Frontal cortex (tissue), 4 donors: ENCODE measurements around the gene USP21. TPM values are rescaled to one million over a fixed set of nuclear protein-coding genes. Genes with fewer than 3 reads are reported as not detected.
A peak's percentile ranks its signal among the peaks of the same experiment; 100 is the strongest.
"Not testable (repeated sequence)": the region's sequence is repeated elsewhere in the genome, so short reads cannot be mapped to it uniquely, and the experiment has no call there.

Experiments used
- DNase-seq, 2 donors: peaks; one replicate each; pipeline ENCODE4 v3.0.0; 2012; ENCODE audit warnings: low spot score in 2 of 2
- FAIRE-seq: peaks from 2 replicates; lab custom pipeline; 2012; peaks lifted over from hg19 to GRCh38; lab: Jason Lieb, UNC
- total RNA-seq: library from RNA; depleted of rRNA; stranded (reverse); fragments of >200 nt; gene quantifications from one replicate; pipeline ENCODE4 v1.2.3, GENCODE V29; 2014
- donor health status: control.
- donor health status: control.
- donor health status: control.

USP21 gene
- 8.2 TPM for total RNA-seq

GRCh38 chr1:161159087-161159912 lies at the start of gene USP21:
Gene USP21, plus strand, starts transcription at chr1:161159500. Its CDS starts 1,141 bp downstream, at chr1:161160641.
- FAIRE-seq (no peak), DNase-seq (peak; percentile 90 to 95)

- DNase-seq (no peak), FAIRE-seq (no peak)
These were observed 48.2 kb upstream of the USP21 start for GRCh38 chr1:161111117-161111516.

GRCh38 chr1:161111527-161111926 lies 47.8 kb upstream of the USP21 start:
- no peak for DNase-seq
- no peak for FAIRE-seq

- FAIRE-seq, result no peak
- DNase-seq, result no peak
These were observed 45.4 kb upstream of the USP21 start for GRCh38 chr1:161113915-161114314.

GRCh38 chr1:161114556-161114955 lies 44.7 kb upstream of the USP21 start:
- FAIRE-seq (no peak), DNase-seq (no peak)

GRCh38 chr1:161115132-161115711 lies 44.1 kb upstream of the USP21 start:
- DNase-seq (no peak), FAIRE-seq (no peak)

GRCh38 chr1:161115961-161116360 lies 43.3 kb upstream of the USP21 start:
- DNase-seq, FAIRE-seq: not testable (repeated sequence)

GRCh38 chr1:161117759-161118581 lies 41.3 kb upstream of the USP21 start, which contains the start of the genes NIT1 and PFDN2:
Gene NIT1, plus strand, starts transcription at chr1:161118105. Its CDS starts 72 bp downstream, at chr1:161118177.
Gene PFDN2, minus strand, starts transcription at chr1:161118037. Its CDS starts 11 bp downstream, at chr1:161118026.
- DNase-seq (peak; percentile 85 to 91), FAIRE-seq (no peak)

- FAIRE-seq (no peak), DNase-seq (peak in 1 of 2 donors; percentile 52)
These were observed 40.0 kb upstream of the USP21 start for GRCh38 chr1:161119092-161119903.

GRCh38 chr1:161121042-161121650 lies 38.2 kb upstream of the USP21 start:
- DNase-seq, result no peak
- no peak for FAIRE-seq

GRCh38 chr1:161121834-161122233 lies 37.5 kb upstream of the USP21 start:
- DNase-seq, result no peak
- FAIRE-seq, result no peak

GRCh38 chr1:161122967-161123366 lies 36.3 kb upstream of the USP21 start:
- DNase-seq, result no peak
- FAIRE-seq, result no peak

- DNase-seq (no peak), FAIRE-seq (no peak)
These were observed 31.7 kb upstream of the USP21 start for GRCh38 chr1:161127649-161128048.

- DNase-seq (no peak), FAIRE-seq (no peak)
These were observed 30.5 kb upstream of the USP21 start for GRCh38 chr1:161128591-161129420.

- no peak for DNase-seq
- FAIRE-seq, result no peak
These were observed 29.0 kb upstream of the USP21 start for GRCh38 chr1:161130266-161130665.

GRCh38 chr1:161131523-161132409 lies 27.5 kb upstream of the USP21 start:
- DNase-seq (peak; percentile 32 to 49), FAIRE-seq (no peak)
